Body of pancreas (tissue), 4 donors: ENCODE measurements around the gene ARNT2. TPM values are rescaled to one million over a fixed set of nuclear protein-coding genes. Genes with fewer than 3 reads are reported as not detected.

Source experiments
- ATAC-seq: fragments of 150-250 bp; one replicate; pipeline ENCODE4 v1.9.1; 2016
- DNase-seq, 4 donors: peaks; one replicate each; pipeline ENCODE4 v3.0.0-alpha.2; 2019
- H3K27ac ChIP-seq, 4 donors: fragments of 200-600 bp; sonication (generic); 1 replicate in 3 of 4; 2 replicates in 1 of 4; pipeline versions ENCODE4 v1.5.1 to v1.6.1; 2016 to 2019; ENCODE audit warnings: mild to moderate bottlenecking in 1 of 4, mixed read lengths in 1 of 4, moderate library complexity in 1 of 4
- H3K27me3 ChIP-seq, 2 donors: fragments of 200-600 bp; sonication (generic); one replicate each; pipeline ENCODE4 v1.6.0; 2016; ENCODE audit warnings: mild to moderate bottlenecking in 1 of 2
- H3K36me3 ChIP-seq, 2 donors: fragments of 200-600 bp; sonication (generic); replicated peaks in 1 of 2; 2 replicates each; pipeline ENCODE4 v1.5.1; 2016; ENCODE audit warnings: low read depth in 2 of 2; ENCODE audit not compliant: insufficient read depth in 1 of 2
- H3K4me1 ChIP-seq: fragments of 200-600 bp; sonication (generic); one replicate; pipeline ENCODE4 v1.6.0; 2016
- H3K4me3 ChIP-seq, 2 donors: fragments of 200-600 bp; sonication (generic); 1 replicate in 1 of 2; 2 replicates in 1 of 2; pipeline ENCODE4 v1.5.1; 2016 to 2019
- H3K9me3 ChIP-seq, 3 donors: fragments of 200-600 bp; sonication (generic); 1 replicate in 2 of 3; 2 replicates in 1 of 3; pipeline ENCODE4 v1.5.1; 2016
- POLR2A ChIP-seq, 3 donors: fragments of 450-650 bp; IDR thresholded peaks; one replicate each; pipeline ENCODE4 v1.6.1; 2016; ENCODE audit warnings: antibody characterized with exemption in 3 of 3, mild to moderate bottlenecking in 2 of 3
- WGBS, 2 donors: methylation state at CpG; one replicate each; pipeline ENCODE4 v1.1.5; 2017; 5-methylcytosine and 5-hydroxymethylcytosine counted together
- intact Hi-C: fragments of 100-400 bp; cut with DNase I; formaldehyde crosslinking; loops from one replicate; pipeline ENCODE4 v1.15.1; 2023
- total RNA-seq, 2 donors: library from RNA; depleted of rRNA; stranded (reverse); fragments of >200 nt; gene quantifications; one replicate each; pipeline ENCODE4 v1.1.0, GENCODE V29; 2016
- TF ChIP-seq, protein P1 (sequence below), 7 experiments: fragments of 450-650 bp in 4 of 7; fragments of 200-600 bp in 3 of 7; sonication (generic) in 3 of 7; IDR thresholded peaks; one replicate each; pipeline ENCODE4 v1.5.1; 2016 to 2019; ENCODE audit warnings: antibody characterized with exemption in 7 of 7

Gene ARNT2
- total RNA-seq, 2 donors from 2014 or later: 5.3 to 5.4 TPM

DNA sequence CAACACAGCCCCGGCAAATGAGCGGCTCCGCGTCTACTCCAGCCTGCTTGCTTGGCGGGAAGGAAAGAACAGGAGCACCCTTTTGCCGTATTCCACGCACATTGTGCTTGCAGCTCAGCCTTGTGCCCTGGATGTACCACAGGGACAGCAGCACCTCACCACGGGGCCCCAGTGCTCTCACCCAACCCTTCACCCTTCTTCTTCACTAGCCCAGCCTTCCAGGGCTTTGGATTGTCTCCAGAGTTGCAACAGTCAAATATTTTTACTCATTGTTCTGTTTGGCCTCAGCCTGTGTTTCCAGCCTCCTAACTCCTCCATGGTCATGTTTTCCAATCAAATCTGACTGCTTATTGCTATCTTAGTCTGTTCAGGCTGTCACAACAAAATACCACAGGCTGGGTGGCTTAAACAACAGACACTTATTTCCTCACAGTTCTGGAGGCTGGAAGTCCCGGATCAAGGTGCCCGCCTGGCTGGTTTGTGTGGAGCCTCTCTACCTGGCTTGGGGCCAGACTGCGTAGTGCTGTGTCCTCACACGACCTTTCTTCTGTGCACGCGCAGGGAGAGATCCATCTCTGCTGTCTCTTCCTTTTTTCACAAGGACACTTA lies 211.7 kb downstream of the ARNT2 start:
- no peak overlapping the region for H3K4me3 ChIP-seq
- ATAC-seq (peak; percentile 45), DNase-seq (peak; percentile 48 to 70 (median 59))
- intact Hi-C loops: no loop called here
- TF ChIP-seq POLR2A (IDR thresholded peaks at IDR 0.05): no peak
- no peaks in the 10 kb centered on the region for H3K27me3 ChIP-seq
- H3K4me1 ChIP-seq: peaks cover 13% of the 10 kb centered on the region
- no peaks in the 10 kb centered on the region for H3K9me3 ChIP-seq
- H3K27ac ChIP-seq: no peak overlapping the region
- H3K36me3 ChIP-seq: no peaks in the 10 kb centered on the region
- WGBS, 2 donors: 54 to 56% methylated on average over 14 of the region's 14 CpGs

GRCh38 chr15:80618685-80619400 lies 214.7 kb downstream of the ARNT2 start:
- WGBS, 2 donors: 53 to 60% methylated on average over 7 of the region's 7 CpGs
- intact Hi-C loops: no loop called here
- Histone ChIP-seq H3K27ac (no peak overlapping the region), H3K4me1 (peaks cover 13% of the 10 kb centered on the region), H3K27me3 (no peaks in the 10 kb centered on the region), H3K4me3 (no peak overlapping the region), H3K9me3 (no peaks in the 10 kb centered on the region), H3K36me3 (no peaks in the 10 kb centered on the region)
- ATAC-seq: no peak
- no peak for DNase-seq
- TF ChIP-seq, protein P1, sequence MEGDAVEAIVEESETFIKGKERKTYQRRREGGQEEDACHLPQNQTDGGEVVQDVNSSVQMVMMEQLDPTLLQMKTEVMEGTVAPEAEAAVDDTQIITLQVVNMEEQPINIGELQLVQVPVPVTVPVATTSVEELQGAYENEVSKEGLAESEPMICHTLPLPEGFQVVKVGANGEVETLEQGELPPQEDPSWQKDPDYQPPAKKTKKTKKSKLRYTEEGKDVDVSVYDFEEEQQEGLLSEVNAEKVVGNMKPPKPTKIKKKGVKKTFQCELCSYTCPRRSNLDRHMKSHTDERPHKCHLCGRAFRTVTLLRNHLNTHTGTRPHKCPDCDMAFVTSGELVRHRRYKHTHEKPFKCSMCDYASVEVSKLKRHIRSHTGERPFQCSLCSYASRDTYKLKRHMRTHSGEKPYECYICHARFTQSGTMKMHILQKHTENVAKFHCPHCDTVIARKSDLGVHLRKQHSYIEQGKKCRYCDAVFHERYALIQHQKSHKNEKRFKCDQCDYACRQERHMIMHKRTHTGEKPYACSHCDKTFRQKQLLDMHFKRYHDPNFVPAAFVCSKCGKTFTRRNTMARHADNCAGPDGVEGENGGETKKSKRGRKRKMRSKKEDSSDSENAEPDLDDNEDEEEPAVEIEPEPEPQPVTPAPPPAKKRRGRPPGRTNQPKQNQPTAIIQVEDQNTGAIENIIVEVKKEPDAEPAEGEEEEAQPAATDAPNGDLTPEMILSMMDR (IDR thresholded peaks at IDR 0.05): no peak
- no peak for TF ChIP-seq POLR2A (IDR thresholded peaks at IDR 0.05)

GRCh38 chr15:80619680-80620079 lies 215.5 kb downstream of the ARNT2 start:
- H3K9me3 ChIP-seq: no peaks in the 10 kb centered on the region
- H3K4me3 ChIP-seq: no peak overlapping the region
- H3K36me3 ChIP-seq: no peaks in the 10 kb centered on the region
- no peak for TF ChIP-seq POLR2A (IDR thresholded peaks at IDR 0.05)
- TF ChIP-seq, protein P1 (IDR thresholded peaks at IDR 0.05): peak in 2 of 7 experiments; percentile 23 to 40
- no peaks in the 10 kb centered on the region for H3K27me3 ChIP-seq
- ATAC-seq: no peak
- WGBS, 2 donors: 65 to 83% methylated on average over 1 of the region's 1 CpG
- H3K27ac ChIP-seq: no peak overlapping the region
- DNase-seq: peak in 1 of 4 donors; percentile 7
- intact Hi-C loops: no loop called here
- peaks cover 13% of the 10 kb centered on the region for H3K4me1 ChIP-seq

DNA sequence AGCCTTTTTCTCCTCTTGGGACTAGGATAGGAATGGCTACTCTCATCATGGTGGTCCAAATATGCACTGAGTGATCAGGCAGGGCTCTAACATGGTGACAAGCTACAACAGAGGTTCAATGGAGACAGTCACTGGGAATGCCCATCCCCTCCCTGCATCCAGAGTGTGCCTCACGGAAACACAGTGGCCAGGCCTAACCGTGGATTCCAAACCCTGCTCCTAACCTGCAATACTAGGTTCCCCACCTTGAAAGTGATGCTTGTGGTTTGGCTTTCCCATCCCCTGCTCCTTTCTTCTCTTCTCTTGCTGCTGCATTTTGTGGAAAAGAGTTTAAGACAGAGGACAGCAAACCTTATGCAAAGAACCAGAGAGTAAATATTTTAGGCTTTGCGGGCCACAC lies 216.0 kb downstream of the ARNT2 start:
- no peak for DNase-seq
- no peak for TF ChIP-seq POLR2A (IDR thresholded peaks at IDR 0.05)
- TF ChIP-seq, protein P1 (IDR thresholded peaks at IDR 0.05): no peak
- Histone ChIP-seq H3K36me3 (no peaks in the 10 kb centered on the region), H3K4me3 (no peak overlapping the region), H3K27me3 (no peaks in the 10 kb centered on the region), H3K4me1 (peaks cover 13% of the 10 kb centered on the region), H3K27ac (no peak overlapping the region), H3K9me3 (no peaks in the 10 kb centered on the region)
- 95 to 100% methylated on average over 3 of the region's 3 CpGs for WGBS, 2 donors
- intact Hi-C loops: no loop called here
- no peak for ATAC-seq

DNA sequence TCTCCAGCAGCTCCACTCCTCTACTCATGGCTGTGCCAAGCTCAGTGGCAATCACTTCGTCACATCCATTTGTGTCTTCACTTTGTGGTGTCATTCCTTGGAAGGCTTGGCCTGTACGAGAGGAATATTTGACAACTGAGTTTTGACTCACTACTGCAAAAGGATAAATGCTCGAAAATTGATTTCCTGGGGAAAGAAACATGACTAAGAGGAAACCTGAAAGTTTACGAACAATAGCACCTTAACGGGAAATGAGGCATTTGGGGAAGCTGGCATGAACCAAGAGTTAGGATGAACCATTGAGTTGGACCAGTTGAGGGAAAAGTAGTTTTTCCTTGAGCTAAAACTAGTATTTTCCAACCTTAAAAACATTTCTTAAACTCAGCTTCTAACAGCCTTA lies 216.7 kb downstream of the ARNT2 start:
- Histone ChIP-seq H3K4me1 (peaks cover 5% of the 10 kb centered on the region), H3K9me3 (no peaks in the 10 kb centered on the region), H3K27me3 (no peaks in the 10 kb centered on the region), H3K27ac (no peak overlapping the region), H3K36me3 (no peaks in the 10 kb centered on the region), H3K4me3 (no peak overlapping the region)
- TF ChIP-seq, protein P1 (IDR thresholded peaks at IDR 0.05): no peak
- TF ChIP-seq POLR2A (IDR thresholded peaks at IDR 0.05): no peak
- intact Hi-C loops: no loop called here
- 75 to 88% methylated on average over 5 of the region's 5 CpGs for whole genome bisulfite sequencing, 2 donors
- ATAC-seq: no peak
- no peak for DNase-seq
